Fibroblast of lung (primary cell): ENCODE data around the gene MYH9. TPM values are rescaled to one million over a fixed set of nuclear protein-coding genes. Genes with fewer than 3 reads are reported as not detected.

Experiments
- DNase-seq, 2 donors: peaks; one replicate each; pipeline versions ENCODE4 v3.0.0 to v3.0.0-alpha.2; 2010; ENCODE audit warnings: low read depth in 2 of 2
- H2AFZ ChIP-seq: 2 replicates; pipeline ENCODE4 v1.5.1; 2012; ENCODE audit warnings: low read length, control low read depth, inconsistent platforms
- H3K27ac ChIP-seq: 2 replicates; pipeline ENCODE4 v1.5.1; 2011; ENCODE audit warnings: low read length, control low read depth; ENCODE audit not compliant: insufficient read depth
- H3K27me3 ChIP-seq: 2 replicates; pipeline ENCODE4 v1.5.1; 2011; ENCODE audit warnings: mild to moderate bottlenecking, low read length; ENCODE audit not compliant: control insufficient read depth, insufficient read depth
- H3K36me3 ChIP-seq: 2 replicates; pipeline ENCODE4 v1.5.1; 2011; ENCODE audit warnings: low read length; ENCODE audit not compliant: control insufficient read depth, insufficient read depth
- H3K4me1 ChIP-seq: 2 replicates; pipeline ENCODE4 v1.5.1; 2011; ENCODE audit warnings: low read length; ENCODE audit not compliant: control insufficient read depth, insufficient read depth; ENCODE audit errors: extremely low read depth
- H3K4me2 ChIP-seq: 2 replicates; pipeline ENCODE4 v1.5.1; 2011; ENCODE audit warnings: low read length, control low read depth; ENCODE audit not compliant: insufficient read depth; ENCODE audit errors: extremely low read depth
- H3K4me3 ChIP-seq, 4 experiments: fragments of 200-600 bp in 1 of 4; sonication (generic) in 1 of 4; replicated peaks in 1 of 4; 2 replicates each; pipeline ENCODE4 v1.5.1; 2011 to 2016; ENCODE audit warnings: low read length in 4 of 4, low read depth in 3 of 4, mild to moderate bottlenecking in 3 of 4, control low read depth in 2 of 4, inconsistent platforms in 1 of 4, mixed read lengths in 1 of 4; ENCODE audit not compliant: insufficient read depth in 1 of 4; ENCODE audit errors: control extremely low read depth in 1 of 4
- H3K79me2 ChIP-seq: 2 replicates; pipeline ENCODE4 v1.5.1; 2012; ENCODE audit warnings: mild to moderate bottlenecking, low read length, inconsistent platforms; ENCODE audit not compliant: control insufficient read depth, insufficient read depth
- H3K9ac ChIP-seq: 2 replicates; pipeline ENCODE4 v1.5.1; 2011; ENCODE audit warnings: mild to moderate bottlenecking, low read length, control low read depth; ENCODE audit not compliant: insufficient read depth
- H3K9me3 ChIP-seq: 2 replicates; pipeline ENCODE4 v1.5.1; 2012; ENCODE audit warnings: low read depth, low read length; ENCODE audit not compliant: control insufficient read depth, insufficient read depth
- H4K20me1 ChIP-seq: 2 replicates; pipeline ENCODE4 v1.5.1; 2011; ENCODE audit warnings: low read length; ENCODE audit not compliant: control insufficient read depth, insufficient read depth; ENCODE audit errors: extremely low read depth
- CTCF ChIP-seq, 2 donors: IDR thresholded peaks in 1 of 2; conservative IDR thresholded peaks in 1 of 2; 1 replicate in 1 of 2; 2 replicates in 1 of 2; pipeline ENCODE4 v1.5.1; 2011 to 2012; ENCODE audit warnings: low read length in 2 of 2, control low read depth in 1 of 2, inconsistent platforms in 1 of 2, low read depth in 1 of 2, mild to moderate bottlenecking in 1 of 2
- EZH2 ChIP-seq: IDR thresholded peaks from 2 replicates; pipeline ENCODE4 v1.5.1; 2012; ENCODE audit warnings: low read length, control low read depth, mild to moderate bottlenecking; ENCODE audit errors: missing control alignments
- polyA plus RNA-seq, 2 donors: library from polyadenylated mRNA; depleted of rRNA in 1 of 2; stranded (reverse) in 1 of 2; unstranded in 1 of 2; fragments of >200 nt; gene quantifications; 2 replicates each; pipeline ENCODE4 v1.2.1, GENCODE V29; 2011 to 2012; ENCODE audit warnings: missing spikeins in 1 of 2
- total RNA-seq: library from RNA; depleted of rRNA; stranded (reverse); fragments of >200 nt; gene quantifications from 2 replicates; pipeline ENCODE4 v1.2.1, GENCODE V29; 2014

MYH9 gene
- total and polyA plus RNA-seq, 2 donors (not counting 1 experiment from before 2014, with no cell fraction given) = 677 to 796 TPM

GRCh38 chr22:36303115-36303467 lies 84.7 kb downstream of the MYH9 start:
- no peak overlapping the region for H2AFZ ChIP-seq
- TF ChIP-seq EZH2 = no peak
- no peak for TF ChIP-seq CTCF (conservative IDR thresholded peaks at IDR 0.05 in 1 of 2, IDR thresholded peaks at IDR 0.05 in 1 of 2; ENCODE audit: low read depth in 1 of 2, low read length in 2 of 2)
- H3K27ac ChIP-seq = peak overlapping the region; percentile 98
- H3K9ac ChIP-seq = peak overlapping the region; percentile 32
- no peaks in the 10 kb centered on the region for H3K27me3 ChIP-seq
- H3K4me1 ChIP-seq = peaks cover 36% of the 10 kb centered on the region
- no peak overlapping the region for H3K4me2 ChIP-seq
- H3K4me3 ChIP-seq = no peak overlapping the region
- no peak for DNase-seq
- H3K9me3 ChIP-seq = no peaks in the 10 kb centered on the region
- peaks cover 83% of the 10 kb centered on the region for H3K36me3 ChIP-seq
- peaks cover 82% of the 10 kb centered on the region for H3K79me2 ChIP-seq
- peaks cover 4% of the 10 kb centered on the region for H4K20me1 ChIP-seq

GRCh38 chr22:36302439-36303114 lies 85.2 kb downstream of the MYH9 start:
- no peak for TF ChIP-seq EZH2
- no peak for TF ChIP-seq CTCF (conservative IDR thresholded peaks at IDR 0.05 in 1 of 2, IDR thresholded peaks at IDR 0.05 in 1 of 2; ENCODE audit: low read depth in 1 of 2, low read length in 2 of 2)
- Histone ChIP-seq H3K36me3 (peaks cover 85% of the 10 kb centered on the region), H3K27ac (peak overlapping the region; percentile 98), H3K4me3 (no peak overlapping the region), H3K9ac (peak overlapping the region; percentile 39), H3K27me3 (no peaks in the 10 kb centered on the region), H2AFZ (no peak overlapping the region), H3K4me2 (peak overlapping the region; percentile 8), H3K9me3 (no peaks in the 10 kb centered on the region), H4K20me1 (peaks cover 4% of the 10 kb centered on the region), H3K4me1 (peaks cover 36% of the 10 kb centered on the region), H3K79me2 (peaks cover 83% of the 10 kb centered on the region)
- DNase-seq = no peak

GRCh38 chr22:36301851-36302250 lies 85.9 kb downstream of the MYH9 start:
- Histone ChIP-seq H3K4me3 (no peak overlapping the region), H3K79me2 (peaks cover 83% of the 10 kb centered on the region), H3K4me2 (peak overlapping the region; percentile 79), H3K36me3 (peaks cover 89% of the 10 kb centered on the region), H3K9me3 (no peaks in the 10 kb centered on the region), H3K27me3 (no peaks in the 10 kb centered on the region), H2AFZ (no peak overlapping the region), H3K27ac (peak overlapping the region; percentile 98), H3K9ac (peak overlapping the region; percentile 57), H4K20me1 (peaks cover 4% of the 10 kb centered on the region), H3K4me1 (peaks cover 36% of the 10 kb centered on the region)
- no peak for TF ChIP-seq EZH2
- TF ChIP-seq CTCF (conservative IDR thresholded peaks at IDR 0.05 in 1 of 2, IDR thresholded peaks at IDR 0.05 in 1 of 2; ENCODE audit: low read depth in 1 of 2, low read length in 2 of 2) = no peak
- DNase-seq = peak; percentile 70 to 97
